GM12875 (cell line): ENCODE measurements around the gene DLGAP4.

Source experiments
- H3K4me3 ChIP-seq: one replicate; pipeline ENCODE4 v1.5.1; 2011; ENCODE audit warnings: low read depth, low read length, control low read depth
- TF ChIP-seq, protein P1 (sequence below): IDR thresholded peaks from 2 replicates; pipeline ENCODE4 v1.5.1; 2011; ENCODE audit warnings: low read depth, mild to moderate bottlenecking, control low read depth, inconsistent platforms, low read length, moderate library complexity, borderline replicate concordance; ENCODE audit not compliant: insufficient read depth

DLGAP4 gene

DNA sequence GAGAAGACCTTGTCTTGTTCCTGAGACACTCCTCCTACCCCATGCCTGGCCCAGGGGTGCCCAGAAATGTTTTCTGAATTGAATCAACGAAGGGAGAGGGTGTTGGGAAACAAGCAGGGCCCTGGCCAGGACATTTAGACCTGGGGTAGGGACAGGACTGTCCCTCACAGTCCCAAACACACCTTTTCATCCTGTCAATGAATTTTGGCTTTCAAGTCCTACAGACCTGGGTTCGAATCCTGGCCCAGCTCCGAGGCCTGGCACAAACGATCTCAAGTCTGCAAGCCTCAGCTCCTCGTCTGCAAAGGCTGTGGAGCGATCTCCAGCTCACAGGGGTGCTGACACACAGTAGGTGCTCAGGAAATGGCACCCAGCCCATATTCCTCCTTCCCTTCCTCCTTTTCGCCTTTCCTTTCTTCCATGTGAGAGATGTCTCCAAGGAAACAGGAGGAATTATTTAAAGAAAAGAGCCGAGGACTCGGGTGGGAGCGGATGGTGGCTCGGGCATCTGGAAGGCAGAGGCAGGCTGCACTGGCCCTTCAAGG lies 7.3 kb upstream of the DLGAP4 start:
- no peak overlapping the region for H3K4me3 ChIP-seq
- TF ChIP-seq, protein P1, sequence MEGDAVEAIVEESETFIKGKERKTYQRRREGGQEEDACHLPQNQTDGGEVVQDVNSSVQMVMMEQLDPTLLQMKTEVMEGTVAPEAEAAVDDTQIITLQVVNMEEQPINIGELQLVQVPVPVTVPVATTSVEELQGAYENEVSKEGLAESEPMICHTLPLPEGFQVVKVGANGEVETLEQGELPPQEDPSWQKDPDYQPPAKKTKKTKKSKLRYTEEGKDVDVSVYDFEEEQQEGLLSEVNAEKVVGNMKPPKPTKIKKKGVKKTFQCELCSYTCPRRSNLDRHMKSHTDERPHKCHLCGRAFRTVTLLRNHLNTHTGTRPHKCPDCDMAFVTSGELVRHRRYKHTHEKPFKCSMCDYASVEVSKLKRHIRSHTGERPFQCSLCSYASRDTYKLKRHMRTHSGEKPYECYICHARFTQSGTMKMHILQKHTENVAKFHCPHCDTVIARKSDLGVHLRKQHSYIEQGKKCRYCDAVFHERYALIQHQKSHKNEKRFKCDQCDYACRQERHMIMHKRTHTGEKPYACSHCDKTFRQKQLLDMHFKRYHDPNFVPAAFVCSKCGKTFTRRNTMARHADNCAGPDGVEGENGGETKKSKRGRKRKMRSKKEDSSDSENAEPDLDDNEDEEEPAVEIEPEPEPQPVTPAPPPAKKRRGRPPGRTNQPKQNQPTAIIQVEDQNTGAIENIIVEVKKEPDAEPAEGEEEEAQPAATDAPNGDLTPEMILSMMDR = no peak

DNA sequence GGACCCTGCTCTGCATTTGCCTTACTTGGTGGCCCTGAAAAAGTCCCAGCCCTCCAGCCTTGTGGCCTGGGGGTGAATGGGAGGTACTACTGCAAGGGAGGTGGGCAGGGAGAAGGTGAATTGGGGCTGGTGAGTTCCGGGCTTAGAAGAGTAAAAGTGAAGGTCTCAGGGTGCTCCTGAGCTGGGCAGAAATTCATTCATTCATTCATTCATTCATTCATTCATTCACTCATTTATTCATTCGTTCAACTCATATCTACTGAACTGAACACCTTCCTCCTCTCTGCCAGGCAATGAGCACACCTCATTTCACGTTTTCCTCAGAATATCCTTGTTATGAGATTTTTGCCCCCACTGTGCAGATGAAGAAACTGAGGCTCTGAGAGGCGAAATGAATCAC lies 6.7 kb upstream of the DLGAP4 start:
- no peak overlapping the region for H3K4me3 ChIP-seq
- TF ChIP-seq, protein P1 = no peak

DNA sequence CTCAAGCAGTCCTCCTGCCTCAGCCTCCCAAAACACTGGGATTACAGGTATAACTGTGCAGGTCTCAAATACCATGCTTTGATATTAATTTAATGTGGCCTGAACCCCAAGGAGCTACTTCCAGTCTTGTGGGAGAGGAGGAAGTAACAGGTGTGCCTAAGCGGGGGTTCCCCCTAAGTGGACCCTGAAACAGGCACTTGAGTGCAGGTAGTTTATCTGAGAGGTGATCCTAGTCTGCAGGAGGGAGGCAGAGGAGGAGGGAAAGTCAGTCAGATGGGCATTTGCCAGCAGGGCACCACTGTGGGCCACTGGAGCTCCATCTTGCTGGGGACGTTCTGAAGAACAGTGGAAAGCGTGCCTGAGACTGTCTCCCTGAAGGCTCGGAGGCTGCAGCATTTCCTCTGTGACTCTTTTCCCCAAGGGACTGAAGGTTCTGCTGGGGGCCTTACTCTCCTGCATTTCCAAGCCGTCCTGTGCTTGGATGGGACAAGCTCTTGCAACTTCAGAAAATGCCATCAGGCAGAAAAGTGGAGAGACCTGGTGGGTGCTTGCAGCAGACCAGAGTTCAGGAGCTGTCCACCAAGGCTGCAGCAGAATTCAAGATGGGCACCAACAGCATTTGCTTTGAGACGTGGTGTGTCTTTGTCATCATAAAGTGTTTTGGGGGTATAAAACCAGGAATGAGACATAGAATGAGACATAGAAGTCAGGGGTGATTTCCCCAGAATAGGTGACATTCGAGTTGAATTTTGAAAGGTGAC lies 4.6 kb upstream of the DLGAP4 start:
- TF ChIP-seq, protein P1 = no peak

DNA sequence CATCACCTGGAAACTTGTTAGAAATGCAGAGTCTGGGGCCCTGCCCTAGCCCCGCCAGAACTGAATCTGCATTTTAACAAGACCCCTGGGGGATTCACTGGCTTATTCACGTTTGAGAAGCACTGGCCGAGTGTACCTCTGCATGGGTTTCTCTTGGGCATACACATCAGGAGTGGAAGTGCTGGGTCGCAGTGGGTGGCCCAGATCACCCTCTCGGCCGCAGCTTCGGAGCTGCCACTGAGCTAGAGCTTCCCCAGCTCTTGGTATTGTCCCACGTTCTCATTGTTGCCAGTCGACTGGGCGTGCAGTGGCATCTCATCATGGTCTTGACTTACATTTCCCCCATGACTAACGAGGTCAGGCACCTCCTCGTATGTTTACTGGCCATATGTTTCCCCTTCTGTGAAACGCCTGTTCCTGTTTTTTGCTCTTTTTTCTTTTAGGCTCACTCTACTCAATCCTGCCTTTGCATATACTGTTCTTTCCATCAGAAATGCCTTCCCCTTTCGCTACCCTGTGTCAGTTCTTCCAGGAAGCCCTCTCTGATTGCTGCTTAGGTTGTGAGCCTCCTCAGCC lies 3.0 kb upstream of the DLGAP4 start:
- H3K4me3 ChIP-seq = no peak overlapping the region
- TF ChIP-seq, protein P1 = no peak

More for the DNA sequence above, 4.6 kb upstream of the DLGAP4 start:
- no peak overlapping the region for H3K4me3 ChIP-seq

DNA sequence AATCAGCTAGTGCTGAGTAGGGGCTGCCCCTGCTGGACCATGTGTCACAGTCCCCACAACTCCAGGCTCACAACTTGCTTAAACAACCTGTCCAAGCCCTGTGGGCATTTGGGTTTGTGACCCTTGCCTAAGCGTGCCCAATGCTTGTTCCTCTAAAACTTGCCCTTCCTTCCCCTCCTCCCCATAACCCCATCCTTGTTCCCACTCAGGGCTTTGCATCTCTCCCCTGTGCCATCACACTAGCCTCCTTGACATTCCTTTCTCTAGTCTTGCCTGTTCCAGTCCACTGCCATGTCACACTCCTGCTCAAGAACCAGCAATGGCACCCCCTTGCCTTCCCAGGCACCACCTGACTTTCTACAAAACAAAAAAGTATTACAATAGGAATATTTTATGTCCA lies 2.3 kb upstream of the DLGAP4 start:
- TF ChIP-seq, protein P1 = no peak
- no peak overlapping the region for H3K4me3 ChIP-seq

DNA sequence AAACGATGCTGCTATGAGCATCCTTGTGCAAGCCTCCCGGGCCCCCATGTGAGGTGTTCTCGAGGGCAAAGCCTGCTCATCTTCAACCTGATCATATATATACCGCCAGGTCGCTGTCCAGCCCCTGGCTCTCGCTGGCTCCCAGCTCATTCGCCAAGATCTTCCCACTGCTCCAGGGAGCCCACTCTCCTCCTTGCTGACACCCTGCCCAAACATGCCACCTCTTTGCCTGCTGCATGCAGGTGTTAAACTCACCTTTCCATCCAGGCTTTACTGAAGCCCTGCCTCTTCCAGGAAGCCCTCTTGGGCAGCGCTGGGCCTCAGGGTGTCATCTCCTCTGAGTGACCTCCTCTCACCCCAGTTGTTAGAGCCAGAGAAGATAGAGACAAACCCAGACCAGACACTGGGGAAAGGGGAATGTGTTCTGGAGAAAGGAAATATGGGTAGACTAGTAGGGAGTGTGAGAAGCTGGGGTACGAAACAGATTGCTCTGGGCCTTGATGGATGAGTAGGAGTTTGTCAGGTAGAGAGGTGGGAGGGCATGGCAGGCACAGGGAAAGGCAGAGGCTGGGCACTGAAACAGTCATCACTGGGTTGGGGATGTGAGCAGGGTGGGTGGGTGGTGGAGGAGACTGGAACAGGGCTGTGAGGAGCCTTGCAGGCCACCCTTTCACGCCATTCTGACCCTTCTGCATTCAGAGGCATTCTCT lies 1.2 kb upstream of the DLGAP4 start:
- no peak overlapping the region for H3K4me3 ChIP-seq
- TF ChIP-seq, protein P1 = no peak
